Activated CD8-positive, alpha-beta memory T cell treated with anti-CD3 and anti-CD28 coated beads for 48 hours (primary cell): ENCODE measurements around the gene SMYD1.

ENCODE experiments used
- DNase-seq, 3 experiments: peaks; one replicate each; pipeline ENCODE4 v3.0.0-alpha.2; 2020; ENCODE audit warnings: low read depth in 2 of 3, low spot score in 2 of 3

The SMYD1 gene

GRCh38 chr2:88121678-88122077, 54.1 kb downstream of the SMYD1 start:
- no peak for DNase-seq

DNA sequence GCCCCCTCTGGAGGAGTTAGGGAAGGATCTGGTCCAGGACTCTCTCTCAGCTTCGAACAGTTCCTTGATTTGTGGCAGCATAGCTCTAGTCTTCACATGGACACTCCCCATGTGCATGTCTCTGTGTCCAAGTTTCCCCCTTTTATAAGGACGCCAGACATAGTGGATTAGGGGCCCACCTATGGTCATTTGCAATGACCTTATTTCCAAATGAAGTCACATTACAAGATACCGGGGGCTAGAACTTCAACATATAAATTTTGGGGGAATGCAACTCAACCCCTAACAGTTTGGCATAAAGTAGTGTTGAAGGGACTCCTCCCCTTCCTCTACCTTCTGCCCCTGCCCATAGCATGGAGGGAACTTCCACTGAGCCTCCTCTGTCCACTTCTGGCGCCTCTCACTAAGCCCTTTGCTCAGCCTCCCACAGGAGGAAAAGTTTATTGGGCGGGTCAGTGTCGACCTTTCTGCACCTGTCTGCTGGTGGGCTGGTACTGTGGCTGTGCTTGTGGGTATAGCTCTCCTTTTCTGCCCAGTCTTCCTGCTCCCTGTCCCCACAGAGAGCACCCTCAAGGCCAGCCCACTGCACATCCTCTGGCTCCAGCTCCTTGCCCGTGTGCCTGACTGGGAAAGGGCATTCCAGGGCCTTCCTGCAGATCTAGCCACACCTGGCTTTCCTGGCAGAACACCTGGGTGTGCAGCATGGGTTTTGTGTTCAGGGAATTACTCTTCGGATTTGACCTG, 54.7 kb downstream of the SMYD1 start:
- DNase-seq: no peak

GRCh38 chr2:88123164-88123974, 55.7 kb downstream of the SMYD1 start:
- DNase-seq: no peak

DNA sequence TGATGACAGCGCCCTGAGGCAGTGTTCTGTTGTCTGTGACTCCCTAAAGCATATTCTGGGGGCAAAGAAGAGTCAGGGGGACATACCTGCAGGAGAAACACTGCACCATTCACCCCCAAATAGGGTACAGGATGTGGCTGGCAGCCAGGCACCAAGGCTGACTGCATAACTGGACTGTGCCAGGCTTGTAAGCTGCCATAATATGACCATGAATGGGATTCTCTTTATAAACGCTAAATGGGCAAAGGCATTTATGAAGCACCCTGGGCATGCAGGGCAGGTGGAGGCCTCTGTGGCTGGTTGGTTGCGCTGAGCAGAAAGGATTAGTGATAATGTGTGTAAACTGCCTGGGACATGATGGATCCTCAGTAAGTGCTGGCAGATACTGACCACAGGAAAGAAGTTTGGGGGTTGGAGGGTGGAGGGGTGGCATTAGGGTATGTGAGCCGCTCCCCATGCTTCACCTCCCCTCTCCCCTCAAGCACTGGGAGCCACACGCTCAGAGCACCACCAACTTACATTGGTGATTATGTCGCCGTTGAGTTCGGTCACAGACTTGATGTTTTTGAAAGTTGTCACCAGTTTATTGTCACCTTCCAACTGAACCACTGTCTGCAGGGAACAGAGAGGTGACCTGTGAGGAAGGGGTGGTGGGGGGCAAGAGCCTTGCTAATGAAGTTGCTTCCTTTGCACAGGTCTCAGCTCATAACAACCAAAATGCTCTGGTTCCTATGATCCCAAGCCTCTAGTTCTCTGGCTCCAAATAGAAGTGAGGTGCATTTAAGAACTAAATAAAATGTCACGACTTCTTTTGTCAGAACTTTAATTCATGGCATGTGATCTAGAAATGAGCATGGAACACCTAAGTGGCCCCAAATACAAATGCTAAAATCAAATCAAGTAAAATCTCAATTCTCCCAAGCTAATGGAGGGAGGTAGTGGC, 56.6 kb downstream of the SMYD1 start:
- no peak for DNase-seq

GRCh38 chr2:88125344-88125923, 57.8 kb downstream of the SMYD1 start:
- no peak for DNase-seq

DNA sequence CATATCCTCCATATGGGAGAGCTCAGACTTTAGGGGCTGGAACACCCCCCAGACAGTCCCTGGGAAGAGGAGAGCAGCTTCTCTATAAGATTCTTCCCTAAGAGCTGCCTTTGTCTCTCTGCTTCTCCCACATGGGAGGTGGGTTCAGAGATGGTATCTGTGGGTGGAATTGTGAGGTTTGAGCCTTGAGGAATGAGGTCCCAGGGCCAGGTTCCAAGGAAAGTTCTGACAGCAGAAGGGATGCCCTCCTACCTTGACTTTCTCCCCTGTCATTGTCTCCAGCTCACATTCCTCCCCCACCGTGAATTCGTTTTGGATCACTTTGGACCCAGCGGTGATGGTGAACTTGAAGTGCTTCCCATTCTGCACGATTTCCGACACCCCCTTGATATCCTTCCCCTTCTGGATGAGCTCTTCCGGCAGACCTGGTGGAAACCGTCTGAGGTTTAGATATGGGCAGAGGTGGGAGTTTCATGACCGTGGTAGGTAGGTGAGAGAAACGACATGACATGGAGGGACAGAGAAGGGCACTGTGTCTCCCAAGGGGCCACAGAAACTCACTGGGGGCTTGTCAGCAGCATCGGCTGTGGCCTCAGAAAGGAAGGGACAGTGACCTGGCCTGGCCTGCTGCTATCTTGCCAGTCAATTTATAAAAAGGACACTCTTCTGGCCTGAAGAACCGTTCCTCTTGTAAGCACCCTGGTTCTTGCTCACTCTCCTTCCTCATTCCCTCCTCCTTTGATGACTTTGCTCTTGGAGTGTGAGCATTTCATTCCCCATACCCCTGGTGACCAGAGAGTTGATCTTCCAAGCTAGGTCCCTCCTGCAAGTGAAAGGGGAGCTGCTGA, 58.5 kb downstream of the SMYD1 start:
- no peak for DNase-seq

- DNase-seq: no peak
Measured at GRCh38 chr2:88126772-88127637, 59.4 kb downstream of the SMYD1 start.

- DNase-seq: no peak
Measured at GRCh38 chr2:88127638-88127887, 59.9 kb downstream of the SMYD1 start.

DNA sequence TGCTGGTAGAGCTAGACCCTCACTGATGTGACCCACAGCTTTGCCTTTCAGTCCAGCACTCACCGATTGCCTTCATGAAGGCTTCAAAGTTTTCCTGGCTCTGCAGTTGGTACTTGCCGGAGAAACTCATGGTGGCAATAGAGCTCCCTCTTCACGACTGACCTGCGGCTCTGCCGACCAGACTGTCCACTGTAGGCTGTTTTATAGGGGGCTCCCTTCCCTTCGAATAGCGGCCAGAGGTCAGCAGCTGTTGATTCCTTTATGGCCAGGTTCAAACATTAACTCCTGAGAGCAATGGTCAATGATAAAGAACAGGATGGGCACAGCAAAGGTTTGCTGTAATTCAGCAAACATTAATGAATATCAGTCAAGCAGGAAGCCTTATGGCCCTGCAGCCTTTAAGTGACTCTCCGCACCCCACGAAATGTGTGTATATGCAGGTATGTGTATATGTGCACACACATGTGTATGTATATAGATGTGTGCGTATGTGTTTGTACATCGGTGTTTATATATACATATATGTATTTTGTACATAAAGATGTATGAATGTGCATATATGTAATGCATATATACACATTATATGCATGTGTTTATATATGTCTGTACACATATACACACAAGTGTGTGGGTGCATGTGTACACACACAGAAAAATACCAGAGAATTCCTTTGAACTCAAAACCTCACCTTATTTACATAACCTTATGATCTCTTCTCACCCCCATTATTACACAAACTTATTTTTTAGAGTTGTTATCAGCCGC, 60.4 kb downstream of the SMYD1 start, which contains the start of gene FABP1:
TSS of gene FABP1 (minus strand) at position 175 of the 766 bp plus-strand sequence. CDS start at position 130, 45 bp downstream.
- DNase-seq: no peak

DNA sequence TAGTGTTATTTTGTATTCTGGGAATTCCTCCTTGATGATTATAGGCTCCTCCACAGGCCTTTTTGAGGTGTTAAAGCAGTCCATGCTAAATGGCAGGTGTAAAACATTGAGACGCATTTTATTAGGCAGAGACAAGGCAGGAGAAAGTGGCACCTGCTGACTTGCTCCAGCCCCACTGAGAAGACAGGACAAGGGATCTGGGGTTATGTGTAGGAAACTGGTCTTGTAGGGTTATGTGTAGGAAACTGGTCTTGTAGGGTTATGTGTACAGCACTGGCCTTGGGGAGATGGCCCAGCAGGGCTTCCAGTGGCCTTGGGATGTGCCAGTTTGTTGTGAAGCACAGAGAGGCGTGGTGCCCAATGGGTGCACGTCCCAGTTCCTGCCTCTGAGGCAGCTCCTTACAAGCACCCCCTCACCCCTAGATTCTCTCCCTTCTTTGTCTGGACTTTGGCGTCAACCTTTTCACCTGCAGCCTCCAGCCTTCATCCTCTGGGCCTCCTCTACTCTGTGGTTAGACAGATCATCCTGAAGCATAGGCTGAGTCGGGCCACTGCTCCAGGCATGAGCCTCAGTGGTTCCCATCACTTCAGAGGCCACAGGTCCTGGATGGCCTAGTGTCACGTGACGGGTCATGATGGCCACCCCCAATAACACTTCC, 61.2 kb downstream of the SMYD1 start:
- DNase-seq: no peak

DNA sequence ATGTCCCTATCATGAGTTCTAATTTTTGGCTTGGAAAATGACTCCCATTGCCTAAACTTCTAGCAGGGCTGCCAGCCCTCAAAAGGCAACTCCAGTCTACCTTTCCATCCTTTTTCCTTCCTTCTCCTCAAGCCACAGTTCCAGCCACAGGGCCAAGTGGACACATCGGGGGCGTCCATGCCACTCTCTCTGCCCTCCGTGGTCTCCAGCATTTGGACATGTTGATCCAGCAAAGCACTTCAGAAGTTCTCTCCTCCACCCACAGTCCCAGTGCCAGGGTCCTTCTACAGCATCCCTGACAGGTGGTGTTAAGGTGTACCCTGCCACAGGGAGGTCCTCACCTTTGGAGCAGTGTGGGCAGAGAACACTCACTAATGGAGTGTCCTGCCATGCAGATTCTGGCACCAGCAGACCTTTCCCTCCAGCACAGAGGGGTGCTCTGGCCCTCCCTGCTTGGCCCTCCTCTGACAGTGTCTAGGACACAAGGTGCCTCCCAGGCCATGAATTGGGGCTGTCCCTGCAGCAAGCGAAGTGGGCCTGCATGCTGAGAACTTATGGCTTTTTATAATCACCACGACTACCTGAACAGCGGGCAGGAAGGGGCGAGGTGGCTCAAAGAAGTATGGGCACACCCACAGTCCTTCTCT, 61.8 kb downstream of the SMYD1 start:
- no peak for DNase-seq

DNA sequence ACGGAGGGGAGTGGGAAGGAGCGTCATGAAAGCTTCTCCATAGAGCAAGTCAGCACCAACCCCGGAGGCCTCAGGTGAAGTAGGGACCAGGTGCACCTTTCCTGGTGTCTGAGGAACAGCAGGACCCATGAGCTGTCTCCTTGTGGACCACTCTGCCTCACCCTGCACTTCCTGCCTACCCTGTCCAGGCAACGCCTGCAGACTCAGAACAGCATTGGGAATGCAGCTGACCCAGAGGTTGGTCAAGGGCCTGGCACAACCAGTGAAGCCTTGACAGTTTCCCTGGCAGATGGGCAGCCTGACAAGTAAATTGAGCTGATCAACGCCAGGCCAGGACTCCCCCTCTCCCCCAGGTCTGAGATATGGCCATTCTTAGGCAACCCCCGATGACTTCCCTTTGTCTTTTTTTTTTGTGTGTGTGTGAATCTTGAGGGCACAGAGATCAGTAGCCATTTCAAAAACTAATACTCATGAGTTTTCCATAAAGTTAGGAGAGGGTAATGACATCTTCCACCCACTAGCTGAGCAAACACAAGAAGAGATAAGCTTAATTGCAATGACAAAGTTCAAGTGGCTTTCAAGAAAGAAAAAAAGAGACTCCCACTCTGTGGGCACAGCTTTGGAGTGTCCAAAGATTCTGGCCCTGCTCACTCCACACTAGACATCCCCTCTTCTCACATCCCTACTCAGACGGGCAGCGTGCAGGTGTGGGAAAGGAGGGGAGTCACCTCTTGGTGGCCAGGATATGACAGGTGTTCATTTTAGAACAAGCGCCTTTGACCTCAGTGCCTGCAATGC, 63.8 kb downstream of the SMYD1 start:
- no peak for DNase-seq

- no peak for DNase-seq
Measured at GRCh38 chr2:88131999-88132368, 64.4 kb downstream of the SMYD1 start.

GRCh38 chr2:88133875-88134274, 66.2 kb downstream of the SMYD1 start:
- no peak for DNase-seq

- no peak for DNase-seq
Measured at GRCh38 chr2:88136817-88137216, 69.2 kb downstream of the SMYD1 start.

GRCh38 chr2:88137833-88138232, 70.2 kb downstream of the SMYD1 start:
- no peak for DNase-seq

GRCh38 chr2:88139203-88139702, 71.6 kb downstream of the SMYD1 start:
- DNase-seq: no peak
